Measurements from ENCODE around the gene CRELD2. TPM values are rescaled to one million over a fixed set of nuclear protein-coding genes. Genes with fewer than 3 reads are reported as not detected.

Gene CRELD2
- total and polyA plus RNA-seq, 2 of the 13 experiments (the other 11 are each of a cell fraction or from before 2014, with no cell fraction given), result 17.2 to 44.7 TPM

GRCh38 chr22:49951000-49951677 lies 32.7 kb downstream of the CRELD2 start (continued):
- TF ChIP-seq, protein P1, sequence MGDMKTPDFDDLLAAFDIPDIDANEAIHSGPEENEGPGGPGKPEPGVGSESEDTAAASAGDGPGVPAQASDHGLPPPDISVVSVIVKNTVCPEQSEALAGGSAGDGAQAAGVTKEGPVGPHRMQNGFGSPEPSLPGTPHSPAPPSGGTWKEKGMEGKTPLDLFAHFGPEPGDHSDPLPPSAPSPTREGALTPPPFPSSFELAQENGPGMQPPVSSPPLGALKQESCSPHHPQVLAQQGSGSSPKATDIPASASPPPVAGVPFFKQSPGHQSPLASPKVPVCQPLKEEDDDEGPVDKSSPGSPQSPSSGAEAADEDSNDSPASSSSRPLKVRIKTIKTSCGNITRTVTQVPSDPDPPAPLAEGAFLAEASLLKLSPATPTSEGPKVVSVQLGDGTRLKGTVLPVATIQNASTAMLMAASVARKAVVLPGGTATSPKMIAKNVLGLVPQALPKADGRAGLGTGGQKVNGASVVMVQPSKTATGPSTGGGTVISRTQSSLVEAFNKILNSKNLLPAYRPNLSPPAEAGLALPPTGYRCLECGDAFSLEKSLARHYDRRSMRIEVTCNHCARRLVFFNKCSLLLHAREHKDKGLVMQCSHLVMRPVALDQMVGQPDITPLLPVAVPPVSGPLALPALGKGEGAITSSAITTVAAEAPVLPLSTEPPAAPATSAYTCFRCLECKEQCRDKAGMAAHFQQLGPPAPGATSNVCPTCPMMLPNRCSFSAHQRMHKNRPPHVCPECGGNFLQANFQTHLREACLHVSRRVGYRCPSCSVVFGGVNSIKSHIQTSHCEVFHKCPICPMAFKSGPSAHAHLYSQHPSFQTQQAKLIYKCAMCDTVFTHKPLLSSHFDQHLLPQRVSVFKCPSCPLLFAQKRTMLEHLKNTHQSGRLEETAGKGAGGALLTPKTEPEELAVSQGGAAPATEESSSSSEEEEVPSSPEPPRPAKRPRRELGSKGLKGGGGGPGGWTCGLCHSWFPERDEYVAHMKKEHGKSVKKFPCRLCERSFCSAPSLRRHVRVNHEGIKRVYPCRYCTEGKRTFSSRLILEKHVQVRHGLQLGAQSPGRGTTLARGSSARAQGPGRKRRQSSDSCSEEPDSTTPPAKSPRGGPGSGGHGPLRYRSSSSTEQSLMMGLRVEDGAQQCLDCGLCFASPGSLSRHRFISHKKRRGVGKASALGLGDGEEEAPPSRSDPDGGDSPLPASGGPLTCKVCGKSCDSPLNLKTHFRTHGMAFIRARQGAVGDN (CRISPR knock-in tag; IDR thresholded peaks at IDR 0.05), result peak; percentile 92
- TF ChIP-seq ZEB1 (IDR thresholded peaks at IDR 0.05; ENCODE audit: insufficient replicate concordance, low read depth) (peak; percentile 53), IKZF5 (CRISPR knock-in tag; IDR thresholded peaks at IDR 0.05) (no peak), HNRNPK (IDR thresholded peaks at IDR 0.05; ENCODE audit: low read depth, low read length, poor library complexity, severe bottlenecking) (peak; percentile 54), FOXA1 (IDR thresholded peaks at IDR 0.05) (no peak), FOXA1 (CRISPR knock-in tag; IDR thresholded peaks at IDR 0.05) (peak; percentile 38; the same call in 1 of the 2 replicates), POLR2AphosphoS5 (IDR thresholded peaks at IDR 0.05; ENCODE audit: low read depth, low read length) (peak; percentile 35; the same call in 1 of the 2 replicates), ZMAT3 (CRISPR knock-in tag; conservative IDR thresholded peaks at IDR 0.05) (0 out of 2 replicates have a peak, but pooled peaks have one; percentile 38), ZBTB49 (CRISPR knock-in tag; IDR thresholded peaks at IDR 0.05; ENCODE audit: borderline replicate concordance) (no peak), ZFX (CRISPR knock-in tag; IDR thresholded peaks at IDR 0.05; ENCODE audit: low read depth) (peak; percentile 66), ZBTB38 (CRISPR knock-in tag; IDR thresholded peaks at IDR 0.05) (peak; percentile 21; the same call in 1 of the 2 replicates), KLF9 (CRISPR knock-in tag; IDR thresholded peaks at IDR 0.05; ENCODE audit: low read depth) (no peak)
- TF ChIP-seq, protein P2, sequence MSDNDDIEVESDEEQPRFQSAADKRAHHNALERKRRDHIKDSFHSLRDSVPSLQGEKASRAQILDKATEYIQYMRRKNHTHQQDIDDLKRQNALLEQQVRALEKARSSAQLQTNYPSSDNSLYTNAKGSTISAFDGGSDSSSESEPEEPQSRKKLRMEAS (IDR thresholded peaks at IDR 0.05), result peak; percentile 62; the same call in 1 of the 2 replicates
- TF ChIP-seq, protein P3, sequence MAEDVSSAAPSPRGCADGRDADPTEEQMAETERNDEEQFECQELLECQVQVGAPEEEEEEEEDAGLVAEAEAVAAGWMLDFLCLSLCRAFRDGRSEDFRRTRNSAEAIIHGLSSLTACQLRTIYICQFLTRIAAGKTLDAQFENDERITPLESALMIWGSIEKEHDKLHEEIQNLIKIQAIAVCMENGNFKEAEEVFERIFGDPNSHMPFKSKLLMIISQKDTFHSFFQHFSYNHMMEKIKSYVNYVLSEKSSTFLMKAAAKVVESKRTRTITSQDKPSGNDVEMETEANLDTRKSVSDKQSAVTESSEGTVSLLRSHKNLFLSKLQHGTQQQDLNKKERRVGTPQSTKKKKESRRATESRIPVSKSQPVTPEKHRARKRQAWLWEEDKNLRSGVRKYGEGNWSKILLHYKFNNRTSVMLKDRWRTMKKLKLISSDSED (CRISPR knock-in tag; IDR thresholded peaks at IDR 0.05), result 0 out of 2 replicates have a peak, but pooled peaks have one; percentile 33

All from HepG2 (cell line).